Head of caudate nucleus (tissue), 42 donors: ENCODE data around the gene PCLO.
A peak's percentile ranks its signal among the peaks of the same experiment; 100 is the strongest.

Source experiments
- DNase-seq, 42 donors: peaks; one replicate each; pipeline versions ENCODE4 v3.0.0 to v3.0.0-alpha.2; 2020 to 2021; ENCODE audit warnings: mixed read lengths in 7 of 42
- intact Hi-C: fragments of 100-400 bp; cut with DNase I; formaldehyde crosslinking; loops from one replicate; pipeline ENCODE4 v1.15.0; 2022

PCLO gene, protein sequence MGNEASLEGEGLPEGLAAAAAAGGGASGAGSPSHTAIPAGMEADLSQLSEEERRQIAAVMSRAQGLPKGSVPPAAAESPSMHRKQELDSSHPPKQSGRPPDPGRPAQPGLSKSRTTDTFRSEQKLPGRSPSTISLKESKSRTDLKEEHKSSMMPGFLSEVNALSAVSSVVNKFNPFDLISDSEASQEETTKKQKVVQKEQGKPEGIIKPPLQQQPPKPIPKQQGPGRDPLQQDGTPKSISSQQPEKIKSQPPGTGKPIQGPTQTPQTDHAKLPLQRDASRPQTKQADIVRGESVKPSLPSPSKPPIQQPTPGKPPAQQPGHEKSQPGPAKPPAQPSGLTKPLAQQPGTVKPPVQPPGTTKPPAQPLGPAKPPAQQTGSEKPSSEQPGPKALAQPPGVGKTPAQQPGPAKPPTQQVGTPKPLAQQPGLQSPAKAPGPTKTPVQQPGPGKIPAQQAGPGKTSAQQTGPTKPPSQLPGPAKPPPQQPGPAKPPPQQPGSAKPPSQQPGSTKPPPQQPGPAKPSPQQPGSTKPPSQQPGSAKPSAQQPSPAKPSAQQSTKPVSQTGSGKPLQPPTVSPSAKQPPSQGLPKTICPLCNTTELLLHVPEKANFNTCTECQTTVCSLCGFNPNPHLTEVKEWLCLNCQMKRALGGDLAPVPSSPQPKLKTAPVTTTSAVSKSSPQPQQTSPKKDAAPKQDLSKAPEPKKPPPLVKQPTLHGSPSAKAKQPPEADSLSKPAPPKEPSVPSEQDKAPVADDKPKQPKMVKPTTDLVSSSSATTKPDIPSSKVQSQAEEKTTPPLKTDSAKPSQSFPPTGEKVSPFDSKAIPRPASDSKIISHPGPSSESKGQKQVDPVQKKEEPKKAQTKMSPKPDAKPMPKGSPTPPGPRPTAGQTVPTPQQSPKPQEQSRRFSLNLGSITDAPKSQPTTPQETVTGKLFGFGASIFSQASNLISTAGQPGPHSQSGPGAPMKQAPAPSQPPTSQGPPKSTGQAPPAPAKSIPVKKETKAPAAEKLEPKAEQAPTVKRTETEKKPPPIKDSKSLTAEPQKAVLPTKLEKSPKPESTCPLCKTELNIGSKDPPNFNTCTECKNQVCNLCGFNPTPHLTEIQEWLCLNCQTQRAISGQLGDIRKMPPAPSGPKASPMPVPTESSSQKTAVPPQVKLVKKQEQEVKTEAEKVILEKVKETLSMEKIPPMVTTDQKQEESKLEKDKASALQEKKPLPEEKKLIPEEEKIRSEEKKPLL (N-terminal part only)

DNA sequence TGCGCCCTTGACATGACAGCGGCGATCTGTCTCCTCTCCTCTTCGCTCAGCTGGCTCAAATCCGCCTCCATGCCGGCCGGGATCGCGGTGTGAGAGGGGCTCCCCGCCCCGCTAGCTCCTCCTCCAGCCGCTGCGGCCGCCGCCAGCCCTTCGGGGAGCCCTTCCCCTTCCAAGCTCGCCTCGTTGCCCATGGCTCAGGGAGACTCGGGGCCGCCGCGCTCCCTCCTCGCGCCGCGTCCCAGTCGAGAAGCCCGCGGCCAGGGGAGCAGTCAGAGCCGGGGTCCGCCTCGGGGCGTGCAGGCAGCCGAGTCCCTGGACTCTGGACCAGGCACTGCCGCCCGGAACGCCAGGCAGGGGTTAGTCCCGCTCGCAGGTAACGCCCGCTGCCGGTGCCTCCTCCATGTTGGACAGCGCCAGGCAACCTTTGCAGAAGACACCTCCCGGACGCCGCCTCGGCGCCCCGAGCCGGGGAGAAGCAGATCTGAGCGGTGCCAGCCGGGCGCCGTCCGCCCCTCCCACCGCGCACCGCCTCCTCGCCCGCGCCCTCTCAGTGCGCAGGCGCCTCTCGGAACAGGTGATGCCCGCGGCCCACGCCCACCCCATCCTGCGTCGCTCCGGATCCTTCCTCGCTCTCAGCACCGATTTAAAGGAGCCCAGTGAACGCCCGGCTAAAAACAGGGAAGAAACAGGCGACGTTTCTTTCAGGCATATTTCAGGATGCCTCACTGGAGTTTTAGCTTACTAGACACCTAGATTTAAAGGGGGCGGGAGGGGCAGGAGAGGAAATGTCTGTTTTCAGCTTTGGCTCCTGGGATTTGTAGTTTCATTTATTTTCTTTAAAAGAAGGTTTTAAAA lies at the start of gene PCLO:
Gene PCLO, minus strand, starts transcription at position 483 of the 855 bp plus-strand sequence. Its CDS starts 292 bp downstream, at position 191.
- peak; percentile 50 to 92 (median 82) for DNase-seq
- intact Hi-C loops, result no loop called here

DNA sequence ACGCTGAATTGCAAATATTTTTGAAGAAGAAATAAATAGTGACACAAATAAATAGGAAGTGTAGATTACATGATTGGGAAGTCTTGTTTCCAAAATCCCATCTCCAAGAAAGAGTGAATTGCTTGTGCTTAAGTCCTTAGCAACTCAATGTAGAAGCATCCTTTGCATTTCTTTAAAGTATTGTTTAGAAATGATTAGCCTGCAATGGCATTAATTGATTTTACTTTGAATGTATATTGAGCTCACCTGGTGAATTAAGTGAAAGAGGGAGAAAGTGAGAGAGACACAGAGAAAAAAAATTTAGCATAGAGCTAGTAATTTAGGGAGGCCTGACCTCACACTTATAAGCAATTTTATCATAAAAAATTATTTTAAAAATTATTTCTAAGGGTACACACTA lies 49.0 kb upstream of the PCLO start:
- DNase-seq, result no peak
- intact Hi-C loops, result no loop called here

DNA sequence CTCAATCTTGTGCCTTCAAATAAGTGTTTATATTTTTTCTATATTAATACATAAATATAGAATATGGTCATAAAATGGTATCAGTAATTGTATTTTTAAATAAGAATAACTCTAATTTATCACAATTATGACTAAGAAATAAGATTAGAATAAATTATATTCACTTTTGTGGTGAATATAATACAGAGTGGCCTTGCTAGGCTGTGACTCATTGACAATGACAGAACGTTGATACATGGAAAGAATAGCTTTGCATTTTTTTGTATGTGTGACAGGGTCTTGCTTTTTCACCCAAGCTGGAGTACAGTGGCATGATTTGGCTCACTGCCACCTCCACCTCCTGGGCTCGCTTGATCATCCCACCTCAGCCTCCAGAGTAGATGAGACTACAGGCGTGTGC lies 47.8 kb upstream of the PCLO start:
- intact Hi-C loops, result no loop called here
- no peak for DNase-seq

DNA sequence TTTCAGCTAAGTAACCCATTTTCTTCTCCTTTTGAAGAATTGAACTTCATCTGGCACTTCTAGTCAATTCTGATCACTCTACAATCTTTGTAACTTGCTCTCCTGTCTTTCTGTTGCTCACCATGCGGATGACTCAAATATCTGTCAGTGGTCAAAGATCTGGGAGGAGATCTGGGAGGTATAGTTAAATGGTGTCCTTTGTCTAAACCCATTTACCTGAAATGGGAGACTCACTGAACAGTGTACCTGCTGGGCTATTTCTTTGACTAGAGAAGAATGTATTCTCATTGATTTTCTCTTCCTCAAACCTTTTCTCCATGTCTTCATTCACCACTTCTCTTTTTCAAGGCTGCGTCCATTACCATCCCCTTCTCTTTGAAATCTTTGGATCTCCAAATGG lies 42.0 kb upstream of the PCLO start:
- no peak for DNase-seq
- intact Hi-C loops, result no loop called here

DNA sequence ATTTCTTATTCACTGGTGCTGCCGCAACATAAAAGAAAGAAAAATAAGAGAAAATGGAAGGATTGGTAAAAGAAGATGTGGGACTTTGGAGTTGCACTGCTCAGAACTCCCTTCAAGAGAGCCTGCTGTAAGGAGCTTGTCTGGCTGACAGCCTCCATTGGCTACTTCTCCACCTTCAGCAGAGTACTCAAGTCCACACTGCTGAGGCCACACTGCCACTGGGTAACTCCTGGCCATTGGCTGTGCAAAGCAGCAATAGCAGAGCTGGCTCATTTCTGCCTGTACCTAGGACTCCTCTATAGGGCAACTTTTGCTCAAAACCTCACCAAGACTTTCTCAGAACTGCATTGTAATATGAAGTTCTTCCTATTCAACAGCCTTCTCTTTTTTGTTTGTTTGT lies 38.7 kb upstream of the PCLO start:
- no peak for DNase-seq
- intact Hi-C loops, result no loop called here

DNA sequence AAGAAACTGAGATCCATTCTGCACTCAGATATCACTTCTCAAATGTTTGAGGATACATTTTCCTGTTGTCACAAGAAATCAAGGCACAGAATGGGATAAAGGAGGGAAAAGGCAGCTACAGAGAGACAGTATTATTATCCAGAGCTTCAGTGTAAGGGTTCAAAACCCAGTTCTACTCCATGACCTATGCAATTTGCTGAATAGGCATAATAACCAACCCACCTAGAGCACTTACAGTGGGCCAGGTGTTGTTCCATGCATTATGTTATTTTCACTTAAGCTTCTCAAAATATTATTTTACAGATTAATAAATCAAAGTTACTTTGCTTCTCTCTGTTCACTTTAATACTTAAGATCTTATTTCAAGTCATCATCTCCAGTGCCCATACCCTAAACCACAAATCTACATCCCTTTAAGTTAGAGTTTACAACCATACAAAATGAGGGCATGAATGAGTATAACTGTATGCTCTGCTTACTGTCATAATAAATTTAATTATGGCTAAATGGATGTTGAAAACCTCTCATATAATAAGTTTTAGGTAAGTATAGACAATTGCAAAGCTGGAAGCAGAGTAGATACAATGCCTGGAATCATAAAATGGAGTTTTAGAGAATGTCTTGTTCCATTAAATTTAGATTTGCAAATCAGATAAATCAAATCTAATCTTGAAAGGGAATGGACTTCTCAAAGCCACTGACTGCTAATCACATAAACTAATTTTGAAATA lies 28.1 kb upstream of the PCLO start:
- no peak for DNase-seq
- intact Hi-C loops, result no loop called here

DNA sequence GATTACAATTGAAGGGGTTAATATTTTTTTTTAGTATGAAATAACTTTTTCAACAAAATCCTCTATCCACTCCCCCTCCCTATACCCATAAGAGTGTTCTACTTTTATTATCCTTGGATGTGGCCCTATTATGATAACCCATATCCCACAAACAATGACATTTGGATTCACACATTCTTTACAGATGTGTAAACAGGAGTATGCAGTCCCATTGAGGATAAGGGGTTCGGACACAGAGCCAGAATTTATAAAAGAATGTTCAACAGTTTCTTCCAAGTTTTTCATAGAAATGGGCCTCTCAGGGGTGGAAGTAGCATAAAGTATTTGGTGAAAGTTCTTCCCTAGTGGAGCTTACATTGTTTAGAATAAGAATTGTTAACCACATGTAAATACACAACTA lies 16.1 kb upstream of the PCLO start:
- intact Hi-C loops, result no loop called here
- DNase-seq, result no peak

DNA sequence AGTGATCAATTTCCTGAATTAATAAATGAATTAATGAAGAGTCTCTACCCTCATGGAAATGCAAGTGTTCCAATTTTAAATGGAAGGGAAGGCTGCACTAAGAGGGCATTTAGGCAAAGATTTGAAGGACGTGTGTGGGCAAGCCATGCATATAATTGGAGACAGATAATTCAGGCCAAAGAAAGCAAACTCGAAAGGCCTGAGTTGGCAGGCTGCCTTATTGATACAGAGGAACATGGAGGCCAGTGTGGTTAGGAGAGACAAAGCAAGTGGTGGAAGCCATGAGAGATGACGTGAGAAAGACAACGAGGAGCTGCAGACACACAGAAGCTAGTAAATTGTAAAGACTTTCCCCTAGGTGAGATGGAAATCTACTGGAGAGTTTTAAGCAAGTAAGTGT lies 15.4 kb upstream of the PCLO start:
- no peak for DNase-seq
- intact Hi-C loops, result no loop called here

DNA sequence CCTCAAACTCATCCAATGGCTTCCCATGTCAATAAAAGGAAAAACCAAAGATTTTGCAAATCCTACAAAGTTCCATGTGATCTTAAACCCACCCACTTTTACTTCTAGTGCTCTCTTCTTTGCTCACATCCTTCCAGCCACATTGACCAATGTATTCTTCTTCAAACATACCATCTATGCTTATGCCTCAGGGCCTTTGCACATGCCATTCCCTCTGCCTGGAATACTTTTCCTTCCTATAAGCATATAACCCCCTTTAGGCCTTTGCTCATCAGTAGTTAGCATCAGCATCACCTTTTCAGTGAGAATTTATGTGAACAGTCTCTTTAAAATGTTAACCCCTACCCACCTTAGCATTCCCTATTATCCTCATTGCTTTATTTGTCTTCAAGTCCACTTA lies 11.0 kb upstream of the PCLO start:
- intact Hi-C loops, result no loop called here

DNA sequence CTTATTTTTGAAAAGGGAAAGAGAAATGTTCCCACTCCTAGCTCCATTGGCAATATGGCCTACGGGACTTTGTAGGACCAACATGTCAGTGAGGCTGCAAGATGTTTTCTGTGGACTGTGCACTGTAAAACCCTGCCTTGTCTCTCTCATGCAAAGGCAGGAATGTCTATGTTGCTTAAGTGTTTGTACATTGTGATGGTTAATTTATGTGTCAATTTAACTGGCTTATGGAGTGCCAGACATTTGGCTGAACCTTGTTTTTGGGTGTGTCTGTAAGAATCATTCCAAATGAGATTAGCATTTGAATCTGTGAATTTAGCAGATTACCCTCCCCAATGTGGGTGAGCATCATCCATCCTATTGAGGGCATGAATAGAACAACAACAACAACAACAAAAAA lies 4.1 kb upstream of the PCLO start:
- DNase-seq, result no peak
- intact Hi-C loops, result no loop called here

More for the DNA sequence above, 11.0 kb upstream of the PCLO start:
- DNase-seq, result no peak

DNA sequence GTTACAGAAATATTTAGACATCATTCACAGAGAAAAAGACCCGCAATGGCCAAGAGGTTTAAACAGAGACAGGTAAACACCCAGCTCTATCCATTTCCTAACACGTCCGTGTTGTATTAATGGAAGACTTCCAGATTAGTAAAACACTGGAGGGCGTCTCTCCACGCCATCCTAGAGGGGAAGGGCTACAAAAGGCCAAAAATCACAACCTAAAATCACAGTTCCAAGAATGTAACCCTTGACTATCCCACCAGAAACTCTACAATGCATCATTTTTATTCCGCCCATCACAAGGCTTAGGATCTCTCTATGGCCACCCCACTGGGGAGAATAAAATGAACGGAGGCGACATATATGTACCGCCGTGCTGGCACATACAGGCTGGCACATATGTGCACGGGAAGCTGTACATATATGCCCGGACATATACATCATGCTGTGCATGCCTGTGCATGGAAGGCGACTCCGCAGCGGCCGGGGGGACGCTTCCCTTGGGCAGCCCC lies 734 bp downstream of the PCLO start:
- peak in 3 of 42 donors; percentile 8 to 21 (median 9) for DNase-seq
- intact Hi-C loops, result no loop called here

DNA sequence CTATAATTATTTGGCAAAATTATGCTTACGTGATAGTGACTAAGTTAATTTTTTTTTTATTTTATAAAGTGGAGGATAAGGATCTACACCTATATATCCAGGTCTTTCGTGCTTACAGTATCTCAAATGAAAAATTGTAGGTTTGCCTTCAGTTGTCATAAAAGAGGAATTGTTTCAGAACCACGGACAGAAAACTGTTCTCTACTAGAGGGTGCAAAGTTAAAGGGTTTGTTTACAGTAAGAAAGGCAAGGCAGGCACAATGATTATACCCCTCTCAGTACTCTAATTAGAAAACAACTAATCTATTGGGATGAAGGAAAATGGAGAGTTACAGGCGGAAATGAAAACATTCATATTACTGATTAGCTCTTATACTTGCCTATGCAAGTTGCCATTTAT lies 1.5 kb downstream of the PCLO start:
- DNase-seq, result no peak
- intact Hi-C loops, result no loop called here

DNA sequence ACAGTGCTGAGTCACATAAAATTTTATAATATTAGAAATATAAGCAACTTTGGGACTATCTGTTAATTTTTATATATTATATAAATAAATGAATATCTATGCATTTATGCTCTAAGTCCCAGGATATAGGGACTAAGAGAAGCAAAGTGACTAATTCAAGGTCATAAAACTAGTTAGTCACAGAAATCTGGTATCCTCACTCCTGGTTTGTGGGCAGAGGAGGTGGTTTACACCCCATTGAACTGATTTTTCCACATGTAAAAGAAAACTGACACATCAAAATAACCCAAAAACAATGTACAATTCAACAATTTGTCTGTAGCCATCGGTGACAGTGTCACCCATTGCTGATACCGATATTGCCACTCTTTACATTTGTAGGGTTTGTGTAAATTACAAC lies 3.0 kb downstream of the PCLO start:
- intact Hi-C loops, result no loop called here
- DNase-seq, result no peak

DNA sequence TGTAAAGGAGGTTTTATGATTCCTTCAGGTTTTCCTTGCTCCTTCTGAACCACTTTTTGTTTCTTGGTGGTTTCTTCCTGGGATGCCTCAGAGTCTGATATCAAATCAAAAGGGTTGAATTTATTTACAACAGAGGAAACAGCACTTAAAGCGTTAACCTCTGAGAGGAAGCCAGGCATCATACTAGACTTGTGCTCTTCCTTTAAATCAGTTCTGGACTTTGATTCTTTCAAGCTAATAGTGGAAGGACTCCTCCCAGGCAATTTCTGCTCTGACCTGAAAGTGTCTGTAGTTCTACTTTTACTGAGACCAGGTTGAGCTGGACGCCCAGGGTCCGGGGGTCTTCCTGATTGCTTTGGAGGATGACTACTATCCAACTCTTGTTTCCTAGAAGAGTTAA lies 6.7 kb downstream of the PCLO start:
- intact Hi-C loops, result no loop called here
- DNase-seq, result no peak

DNA sequence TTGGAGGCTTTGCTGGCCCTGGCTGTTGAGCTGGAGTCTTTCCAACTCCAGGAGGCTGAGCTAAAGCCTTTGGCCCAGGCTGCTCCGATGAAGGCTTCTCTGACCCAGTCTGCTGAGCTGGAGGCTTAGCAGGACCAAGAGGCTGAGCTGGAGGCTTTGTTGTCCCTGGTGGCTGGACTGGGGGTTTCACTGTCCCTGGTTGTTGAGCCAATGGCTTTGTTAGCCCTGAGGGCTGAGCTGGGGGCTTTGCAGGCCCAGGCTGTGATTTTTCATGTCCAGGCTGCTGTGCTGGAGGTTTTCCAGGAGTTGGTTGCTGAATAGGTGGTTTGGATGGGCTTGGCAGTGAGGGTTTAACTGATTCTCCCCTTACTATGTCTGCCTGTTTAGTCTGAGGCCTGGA lies 7.3 kb downstream of the PCLO start:
- no peak for DNase-seq
- intact Hi-C loops, result no loop called here

DNA sequence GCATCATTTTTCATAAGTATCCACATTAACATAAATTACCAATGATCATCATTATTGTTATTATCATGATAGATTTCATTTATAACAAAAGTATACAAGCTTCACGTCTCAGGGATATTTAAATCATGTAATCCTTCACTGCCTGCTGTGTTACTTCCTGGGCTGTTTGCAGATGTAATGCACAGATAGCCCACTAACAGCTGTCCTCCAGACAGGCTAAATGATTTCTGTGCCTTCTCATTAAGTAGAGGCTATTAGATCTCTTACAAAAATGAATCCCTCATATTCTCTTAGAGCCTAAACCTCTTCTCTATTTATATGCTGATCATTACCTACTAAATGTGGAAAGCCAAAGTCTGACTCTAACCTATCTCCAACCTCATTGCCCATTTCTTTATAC lies 9.3 kb downstream of the PCLO start:
- intact Hi-C loops, result no loop called here
- no peak for DNase-seq

DNA sequence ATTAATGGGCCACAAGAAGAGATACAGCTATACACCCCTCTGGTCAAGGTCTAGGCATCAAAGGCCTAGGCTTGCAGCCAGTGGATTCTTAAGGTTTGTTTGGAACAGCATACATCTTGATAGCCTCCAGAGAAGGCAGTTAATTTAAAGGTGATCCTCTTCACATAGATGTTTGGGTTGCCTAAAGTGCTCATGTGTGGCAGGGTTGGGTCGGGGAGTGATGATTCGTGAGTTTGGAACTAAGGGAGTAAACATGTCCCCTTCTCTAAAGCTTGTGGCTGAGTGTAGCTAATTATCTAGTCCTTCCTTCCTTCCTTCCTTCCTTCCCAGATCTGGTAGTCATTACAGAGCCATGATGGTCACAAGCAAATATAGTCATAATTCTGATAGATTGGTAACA lies 12.4 kb downstream of the PCLO start:
- intact Hi-C loops, result no loop called here

DNA sequence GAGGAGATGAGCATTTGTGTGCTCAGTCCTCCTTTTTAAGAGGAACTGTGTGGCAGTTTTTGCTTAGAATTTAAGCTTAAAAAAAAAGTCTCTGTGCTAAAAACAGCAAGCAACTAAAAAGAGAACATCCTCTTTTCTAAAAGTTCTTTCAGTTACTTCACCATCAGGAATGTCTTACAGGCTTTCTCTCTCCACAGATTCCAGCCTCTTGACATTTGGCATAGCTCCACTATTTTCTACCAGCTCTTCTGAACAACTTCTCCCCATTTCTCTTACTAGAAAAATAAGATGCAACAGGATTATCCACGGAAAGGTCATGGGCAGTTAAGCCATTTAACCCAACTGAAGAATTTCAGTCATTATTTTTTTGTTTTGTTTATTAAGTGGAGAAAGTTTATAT lies 13.2 kb downstream of the PCLO start:
- intact Hi-C loops, result no loop called here

More for the DNA sequence above, 12.4 kb downstream of the PCLO start:
- no peak for DNase-seq

More for the DNA sequence above, 13.2 kb downstream of the PCLO start:
- no peak for DNase-seq
